Metanephros (tissue), 2 donors: ENCODE measurements around the gene MAPKBP1. TPM values are rescaled to one million over a fixed set of nuclear protein-coding genes. Genes with fewer than 3 reads are reported as not detected.

ENCODE experiments used
- small RNA-seq: library from RNA; depleted of rRNA; stranded (forward); fragments of <200 nt; gene quantifications from one replicate; pipeline ENCODE3, GENCODE V24; 2014; ENCODE audit warnings: low replicate concordance
- total RNA-seq: library from RNA; depleted of rRNA; stranded (reverse); fragments of >200 nt; gene quantifications from one replicate; pipeline ENCODE4 v1.2.3, GENCODE V29; 2014

MAPKBP1 gene
- total RNA-seq, result 25.4 TPM

GRCh38 chr15:41774062-41774881, at the start of gene MAPKBP1:
MAPKBP1 (plus strand) TSS chr15:41774484; CDS start chr15:41775276, 792 bp downstream.

GRCh38 chr15:41827880-41828806, 53.9 kb downstream of the MAPKBP1 start, which contains the start of gene JMJD7:
JMJD7 (plus strand) TSS chr15:41828092; CDS start chr15:41828125, 33 bp downstream.

GRCh38 chr15:41838400-41838897, 64.2 kb downstream of the MAPKBP1 start, which contains the start of gene PLA2G4B:
PLA2G4B (plus strand) TSS chr15:41838847; CDS start chr15:41838914, 67 bp downstream.

Small RNAs within 50 kb of the gene (small RNA-seq; reads per million reads assigned to genes)
- gene JMJD7-PLA2G4B (not detected), gene MIR4310 (not detected), gene RNA5SP393 (not detected)

Other genes starting within 250 kb of the MAPKBP1 start
- 21.3 TPM for gene RPAP1, start 230.2 kb upstream of the MAPKBP1 start, total RNA-seq
- gene TYRO3, start 215.3 kb upstream of the MAPKBP1 start, total RNA-seq, result 44.0 TPM
- gene MGA, start 114.1 kb upstream of the MAPKBP1 start, total RNA-seq, result 69.2 TPM
- 14.2 TPM for gene JMJD7, start 53.6 kb downstream of the MAPKBP1 start, total RNA-seq
- gene PLA2G4B, start 64.4 kb downstream of the MAPKBP1 start, total RNA-seq, result 6.2 TPM
- 1.4 TPM for gene SPTBN5, start 119.6 kb downstream of the MAPKBP1 start, total RNA-seq
- gene EHD4, start 198.1 kb downstream of the MAPKBP1 start, total RNA-seq, result 26.2 TPM
- 0.29 TPM for gene PLA2G4E, start 246.6 kb downstream of the MAPKBP1 start, total RNA-seq